Measurements from ENCODE around the gene TTC39C. TPM values are rescaled to one million over a fixed set of nuclear protein-coding genes. Genes with fewer than 3 reads are reported as not detected.

The TTC39C gene
- total and polyA plus RNA-seq, 12 donors = 3.5 to 8.1 (median 5.2) TPM

GRCh38 chr18:23971666-23972230, 42.8 kb upstream of the TTC39C start:
- DNase-seq (no peak), ATAC-seq (no peak)
- H3K36me3 ChIP-seq = no peaks in the 10 kb centered on the region
- 90 to 93% methylated on average over 5 of the region's 5 CpGs for WGBS, 2 donors
- no peaks in the 10 kb centered on the region for H3K27me3 ChIP-seq
- TF ChIP-seq, protein P1, sequence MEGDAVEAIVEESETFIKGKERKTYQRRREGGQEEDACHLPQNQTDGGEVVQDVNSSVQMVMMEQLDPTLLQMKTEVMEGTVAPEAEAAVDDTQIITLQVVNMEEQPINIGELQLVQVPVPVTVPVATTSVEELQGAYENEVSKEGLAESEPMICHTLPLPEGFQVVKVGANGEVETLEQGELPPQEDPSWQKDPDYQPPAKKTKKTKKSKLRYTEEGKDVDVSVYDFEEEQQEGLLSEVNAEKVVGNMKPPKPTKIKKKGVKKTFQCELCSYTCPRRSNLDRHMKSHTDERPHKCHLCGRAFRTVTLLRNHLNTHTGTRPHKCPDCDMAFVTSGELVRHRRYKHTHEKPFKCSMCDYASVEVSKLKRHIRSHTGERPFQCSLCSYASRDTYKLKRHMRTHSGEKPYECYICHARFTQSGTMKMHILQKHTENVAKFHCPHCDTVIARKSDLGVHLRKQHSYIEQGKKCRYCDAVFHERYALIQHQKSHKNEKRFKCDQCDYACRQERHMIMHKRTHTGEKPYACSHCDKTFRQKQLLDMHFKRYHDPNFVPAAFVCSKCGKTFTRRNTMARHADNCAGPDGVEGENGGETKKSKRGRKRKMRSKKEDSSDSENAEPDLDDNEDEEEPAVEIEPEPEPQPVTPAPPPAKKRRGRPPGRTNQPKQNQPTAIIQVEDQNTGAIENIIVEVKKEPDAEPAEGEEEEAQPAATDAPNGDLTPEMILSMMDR (IDR thresholded peaks at IDR 0.05) = no peak
- intact Hi-C loops (cut with DNase I) = no loop called here
- H3K4me1 ChIP-seq = peaks cover 0 to 17% (median 0%) of the 10 kb centered on the region in 9 donors
- no peak overlapping the region for H3K27ac ChIP-seq
- H3K4me3 ChIP-seq = no peak overlapping the region
- peaks cover 0 to 11% (median 0%) of the 10 kb centered on the region in 11 donors for H3K9me3 ChIP-seq

GRCh38 chr18:23972453-23972852, 42.1 kb upstream of the TTC39C start:
- TF ChIP-seq, protein P1 (IDR thresholded peaks at IDR 0.05) = no peak
- H3K4me3 ChIP-seq = no peak overlapping the region
- no peaks in the 10 kb centered on the region for H3K27me3 ChIP-seq
- no peaks in the 10 kb centered on the region for H3K36me3 ChIP-seq
- H3K4me1 ChIP-seq = peaks cover 0 to 12% (median 0%) of the 10 kb centered on the region in 9 donors
- intact Hi-C loops (cut with DNase I) = no loop called here
- H3K27ac ChIP-seq = no peak overlapping the region
- peaks cover 0 to 17% (median 0%) of the 10 kb centered on the region in 11 donors for H3K9me3 ChIP-seq
- ATAC-seq (no peak), DNase-seq (no peak)
- 80 to 85% methylated on average over 6 of the region's 6 CpGs for WGBS, 2 donors

- TF ChIP-seq, protein P1 (IDR thresholded peaks at IDR 0.05) = no peak
- no peak for DNase-seq
- Histone ChIP-seq H3K4me1 (peaks cover 0 to 17% (median 0%) of the 10 kb centered on the region in 9 donors), H3K36me3 (no peaks in the 10 kb centered on the region), H3K9me3 (peaks cover 0 to 17% (median 0%) of the 10 kb centered on the region in 11 donors), H3K4me3 (no peak overlapping the region), H3K27me3 (no peaks in the 10 kb centered on the region), H3K27ac (no peak overlapping the region)
- no peak for ATAC-seq
- WGBS, 2 donors = 94 to 97% methylated on average over 7 of the region's 7 CpGs
- intact Hi-C loops (cut with DNase I) = no loop called here
These were observed 37.5 kb upstream of the TTC39C start for GRCh38 chr18:23977103-23977502.

DNA sequence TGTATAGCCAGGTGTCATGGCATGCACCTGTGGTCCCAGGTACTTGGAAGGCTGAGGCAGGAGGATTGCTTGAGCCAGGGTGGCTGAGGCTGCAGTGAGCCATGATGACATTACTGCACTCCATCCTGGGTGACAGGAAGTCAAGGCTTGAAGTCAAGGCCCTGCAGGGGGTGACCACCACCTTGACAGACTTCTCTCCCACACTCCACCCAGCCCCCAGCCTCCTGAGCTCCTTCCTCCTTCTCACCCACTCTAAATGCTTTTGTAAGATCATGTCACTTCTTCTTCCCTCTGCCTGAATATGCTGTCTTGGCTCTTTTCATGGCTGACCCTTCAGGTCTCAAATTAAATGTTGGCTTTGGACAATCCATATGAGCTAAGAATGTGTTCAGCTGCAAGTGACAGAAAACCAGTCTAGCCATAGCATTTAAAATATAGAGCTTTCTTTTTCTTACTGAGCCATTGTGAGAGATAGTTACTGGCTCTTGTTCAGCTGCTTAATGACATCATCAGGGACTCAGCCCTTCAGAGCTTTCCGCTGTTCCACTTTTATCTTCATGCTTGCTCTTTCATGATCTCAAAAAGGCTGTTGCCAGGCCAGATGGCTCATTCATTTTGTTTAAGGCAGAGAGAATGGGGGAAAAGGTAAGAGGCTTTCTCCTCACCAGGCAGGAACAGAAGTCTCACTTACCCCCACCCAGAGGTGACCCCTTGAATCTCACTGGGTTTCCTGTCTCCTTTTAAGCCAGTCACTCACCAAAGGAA, 36.7 kb upstream of the TTC39C start:
- WGBS, 2 donors = 64 to 79% methylated on average over 1 of the region's 1 CpG
- H3K9me3 ChIP-seq = peaks cover 0 to 17% (median 0%) of the 10 kb centered on the region in 11 donors
- no peak for DNase-seq
- TF ChIP-seq, protein P1 (IDR thresholded peaks at IDR 0.05) = no peak
- ATAC-seq = peak in 4 of 8 donors; percentile 29 to 49 (median 42)
- peak overlapping the region in 1 of 10 donors; percentile 3 for H3K27ac ChIP-seq
- H3K36me3 ChIP-seq = no peaks in the 10 kb centered on the region
- peaks cover 0 to 21% (median 7%) of the 10 kb centered on the region in 9 donors for H3K4me1 ChIP-seq
- no peak overlapping the region for H3K4me3 ChIP-seq
- H3K27me3 ChIP-seq = no peaks in the 10 kb centered on the region
- intact Hi-C loops (cut with DNase I) = no loop called here

Data from heart right ventricle (tissue), 16 donors.